DMS53 treated with DMSO at 0.1 percent for 48 hours (cell line): ENCODE measurements around the gene GMCL2.
"Not testable (repeated sequence)": the region's sequence is repeated elsewhere in the genome, so short reads cannot be mapped to it uniquely, and the experiment has no call there.

Source experiments
- DNase-seq: peaks from one replicate; lab custom pipeline; 2025; ENCODE audit not compliant: unreplicated experiment; lab: John Stamatoyannopoulos, UW

GMCL2 gene

GRCh38 chr5:178206166-178207101, 19.3 kb upstream of the GMCL2 start:
- DNase-seq = no peak

GRCh38 chr5:178205749-178206047, 18.5 kb upstream of the GMCL2 start:
- DNase-seq = no peak

- peak; percentile 38 for DNase-seq
These were observed 18.0 kb upstream of the GMCL2 start for GRCh38 chr5:178204935-178205748.

GRCh38 chr5:178204182-178204934, 17.2 kb upstream of the GMCL2 start, which contains the start of gene HNRNPAB:
TSS of gene HNRNPAB (plus strand) at chr5:178204533. CDS start at chr5:178204838, 305 bp downstream.
- peak; percentile 86 for DNase-seq

GRCh38 chr5:178203670-178204181, 16.6 kb upstream of the GMCL2 start:
- no peak for DNase-seq

GRCh38 chr5:178202541-178202940, 15.4 kb upstream of the GMCL2 start:
- no peak for DNase-seq

- no peak for DNase-seq
These were observed 14.7 kb upstream of the GMCL2 start for GRCh38 chr5:178201927-178202235.

GRCh38 chr5:178201221-178201926, 14.2 kb upstream of the GMCL2 start:
- DNase-seq = no peak

GRCh38 chr5:178199581-178200434, 12.6 kb upstream of the GMCL2 start:
- DNase-seq = no peak

- DNase-seq = no peak
These were observed 11.5 kb upstream of the GMCL2 start for GRCh38 chr5:178198706-178199105.

GRCh38 chr5:178198151-178198550, 11.0 kb upstream of the GMCL2 start:
- DNase-seq = not testable (repeated sequence)

- no peak for DNase-seq
These were observed 9.8 kb upstream of the GMCL2 start for GRCh38 chr5:178196986-178197385.

GRCh38 chr5:178196281-178196812, 9.2 kb upstream of the GMCL2 start:
- DNase-seq = no peak

GRCh38 chr5:178194026-178194425, 6.9 kb upstream of the GMCL2 start:
- DNase-seq = no peak

GRCh38 chr5:178193251-178193809, 6.2 kb upstream of the GMCL2 start:
- no peak for DNase-seq

GRCh38 chr5:178192787-178193186, 5.6 kb upstream of the GMCL2 start:
- DNase-seq = no peak

GRCh38 chr5:178192244-178192643, 5.1 kb upstream of the GMCL2 start:
- DNase-seq = no peak

GRCh38 chr5:178191661-178192060, 4.5 kb upstream of the GMCL2 start:
- DNase-seq = no peak

GRCh38 chr5:178189433-178189832, 2.3 kb upstream of the GMCL2 start:
- DNase-seq = no peak
